H9 (cell line): ENCODE measurements around the gene VSIG10L. TPM values are rescaled to one million over a fixed set of nuclear protein-coding genes. Genes with fewer than 3 reads are reported as not detected.

Experiments used
- DNase-seq: peaks from one replicate; pipeline ENCODE4 v3.0.0-alpha.2; 2017
- H2AFZ ChIP-seq: one replicate; pipeline ENCODE4 v1.6.1; 2013; ENCODE audit warnings: mild to moderate bottlenecking, low read length, control low read depth, moderate library complexity
- H2AK5ac ChIP-seq: 2 replicates; pipeline ENCODE4 v1.6.1; 2013; ENCODE audit warnings: low read length, control low read depth, mixed read lengths; ENCODE audit not compliant: insufficient read length
- H2BK120ac ChIP-seq: one replicate; pipeline ENCODE4 v1.6.1; 2013; ENCODE audit warnings: low read depth, mild to moderate bottlenecking, low read length, control low read depth, inconsistent platforms; ENCODE audit not compliant: poor library complexity, severe bottlenecking
- H2BK12ac ChIP-seq: 2 replicates; pipeline ENCODE4 v1.6.1; 2013; ENCODE audit warnings: low read length, control low read depth, mixed read lengths, low read depth; ENCODE audit not compliant: insufficient read length
- H2BK15ac ChIP-seq: 2 replicates; pipeline ENCODE4 v1.6.1; 2013; ENCODE audit warnings: low read depth, low read length, control low read depth
- H2BK20ac ChIP-seq: one replicate; pipeline ENCODE4 v1.6.1; 2013; ENCODE audit warnings: low read depth, mild to moderate bottlenecking, low read length, control low read depth, inconsistent platforms; ENCODE audit not compliant: poor library complexity, severe bottlenecking
- H2BK5ac ChIP-seq: 2 replicates; pipeline ENCODE4 v1.6.1; 2013; ENCODE audit warnings: low read length, control low read depth, mixed read lengths; ENCODE audit not compliant: insufficient read length
- H3K14ac ChIP-seq: 2 replicates; pipeline ENCODE4 v1.6.1; 2013; ENCODE audit warnings: low read length, control low read depth; ENCODE audit not compliant: insufficient read depth
- H3K18ac ChIP-seq: 2 replicates; pipeline ENCODE4 v1.6.1; 2013; ENCODE audit warnings: low read depth, mild to moderate bottlenecking, mixed read lengths, low read length, control low read depth; ENCODE audit not compliant: insufficient read length
- H3K23ac ChIP-seq: 2 replicates; pipeline ENCODE4 v1.6.1; 2013; ENCODE audit warnings: low read length, control low read depth, mixed read lengths, low read depth; ENCODE audit not compliant: insufficient read length
- H3K23me2 ChIP-seq: 2 replicates; pipeline ENCODE4 v1.6.1; 2013; ENCODE audit warnings: low read depth, mild to moderate bottlenecking, mixed read lengths, low read length, control low read depth; ENCODE audit not compliant: insufficient read length, poor library complexity, severe bottlenecking
- H3K27ac ChIP-seq: 2 replicates; pipeline ENCODE4 v1.5.1; 2013; ENCODE audit warnings: low read length, control low read depth, mixed read lengths, low read depth; ENCODE audit not compliant: insufficient read length
- H3K27me3 ChIP-seq: 2 replicates; pipeline ENCODE4 v1.6.1; 2013; ENCODE audit warnings: low read length, control low read depth, inconsistent platforms; ENCODE audit not compliant: insufficient read depth
- H3K4ac ChIP-seq: 2 replicates; pipeline ENCODE4 v1.6.1; 2013; ENCODE audit warnings: low read depth, mild to moderate bottlenecking, control low read depth, inconsistent platforms, low read length, moderate library complexity
- H3K4me1 ChIP-seq: 2 replicates; pipeline ENCODE4 v1.6.1; 2013; ENCODE audit warnings: low read length, control low read depth, inconsistent platforms; ENCODE audit not compliant: insufficient read depth
- H3K4me2 ChIP-seq: 2 replicates; pipeline ENCODE4 v1.6.1; 2013; ENCODE audit warnings: low read length, control low read depth, mixed read lengths; ENCODE audit not compliant: insufficient read length, insufficient read depth
- H3K56ac ChIP-seq: 2 replicates; pipeline ENCODE4 v1.6.1; 2013; ENCODE audit warnings: low read depth, mild to moderate bottlenecking, mixed read lengths, low read length, control low read depth; ENCODE audit not compliant: insufficient read length
- H3K79me1 ChIP-seq: 2 replicates; pipeline ENCODE4 v1.6.1; 2013; ENCODE audit warnings: low read depth, mild to moderate bottlenecking, moderate library complexity, low read length, control low read depth, inconsistent platforms; ENCODE audit not compliant: insufficient read depth, poor library complexity, severe bottlenecking
- H3K79me2 ChIP-seq: 2 replicates; pipeline ENCODE4 v1.6.1; 2013; ENCODE audit warnings: low read length, control low read depth, inconsistent platforms; ENCODE audit not compliant: insufficient read depth
- H3K9ac ChIP-seq: 2 replicates; pipeline ENCODE4 v1.6.1; 2013; ENCODE audit warnings: low read length, control low read depth, mixed read lengths; ENCODE audit not compliant: insufficient read length; ENCODE audit errors: extremely low read depth
- H3K9me3 ChIP-seq: one replicate; pipeline ENCODE4 v1.6.1; 2013; ENCODE audit warnings: low read depth, low read length, inconsistent platforms; ENCODE audit not compliant: control insufficient read depth
- H3T11ph ChIP-seq: one replicate; pipeline ENCODE4 v1.6.1; 2013; ENCODE audit warnings: mild to moderate bottlenecking, low read length, control low read depth, inconsistent platforms
- H4K20me1 ChIP-seq: one replicate; pipeline ENCODE4 v1.6.1; 2013; ENCODE audit not compliant: control insufficient read depth, insufficient read length, insufficient read depth
- H4K5ac ChIP-seq: 2 replicates; pipeline ENCODE4 v1.6.1; 2013; ENCODE audit warnings: low read depth, mild to moderate bottlenecking, mixed read lengths, low read length, control low read depth; ENCODE audit not compliant: insufficient read length
- H4K8ac ChIP-seq: replicated peaks from 2 replicates; pipeline ENCODE4 v1.6.1; 2013; ENCODE audit warnings: low read length, control low read depth, mixed read lengths, low read depth; ENCODE audit not compliant: insufficient read length
- H4K91ac ChIP-seq: 2 replicates; pipeline ENCODE4 v1.6.1; 2013; ENCODE audit warnings: low read depth, mild to moderate bottlenecking, moderate library complexity, mixed read lengths, low read length, control low read depth; ENCODE audit not compliant: insufficient read length
- H3K27ac Mint-ChIP-seq, 3 experiments: 2 replicates in 2 of 3; 3 replicates in 1 of 3; pipeline ENCODE4 v1.8.0; 2020 to 2021; ENCODE audit warnings: mixed read lengths in 3 of 3, mild to moderate bottlenecking in 1 of 3, moderate library complexity in 1 of 3
- H3K27me3 Mint-ChIP-seq: 2 replicates; pipeline ENCODE4 v1.8.0; 2021; ENCODE audit warnings: low read depth, mild to moderate bottlenecking, moderate library complexity, mixed read lengths
- H3K36me3 Mint-ChIP-seq, 3 experiments: 2 replicates in 2 of 3; 3 replicates in 1 of 3; pipeline ENCODE4 v1.8.0; 2020 to 2021; ENCODE audit warnings: low read depth in 3 of 3, mixed read lengths in 3 of 3; ENCODE audit not compliant: insufficient read depth in 1 of 3
- H3K4me1 Mint-ChIP-seq, 2 experiments: 2 replicates each; pipeline ENCODE4 v1.8.0; 2020; ENCODE audit warnings: mixed read lengths in 2 of 2
- H3K4me3 Mint-ChIP-seq, 2 experiments: 2 replicates in 1 of 2; 3 replicates in 1 of 2; pipeline ENCODE4 v1.8.0; 2020 to 2021; ENCODE audit warnings: mild to moderate bottlenecking in 2 of 2, mixed read lengths in 2 of 2, moderate library complexity in 1 of 2
- H3K9me3 Mint-ChIP-seq, 2 experiments: 2 replicates in 1 of 2; 3 replicates in 1 of 2; pipeline ENCODE4 v1.8.0; 2020; ENCODE audit warnings: mild to moderate bottlenecking in 2 of 2, mixed read lengths in 2 of 2, moderate library complexity in 1 of 2
- CTCF ChIP-seq: fragments of 200-600 bp; sonication (generic); conservative IDR thresholded peaks from 3 replicates; pipeline ENCODE4 v1.8.0; 2021; ENCODE audit warnings: antibody characterized with exemption, mild to moderate bottlenecking
- WGBS: extraction: QIAGEN DNeasy Blood & Tissue Kit; methylation state at CpG from one replicate; pipeline ENCODE4 v1.1.7; 2013; ENCODE audit warnings: missing lambda C conversion rate, low lambda C conversion rate, mixed read lengths; ENCODE audit not compliant: insufficient read length; ENCODE audit errors: extremely low coverage; 5-methylcytosine and 5-hydroxymethylcytosine counted together
- total RNA-seq: library from RNA; stranded (reverse); gene quantifications from 2 replicates; pipeline ENCODE4 v1.2.1, GENCODE V29; 2021

Gene VSIG10L
- total RNA-seq, 1 experiment from 2014 or later, result 5.6 TPM

GRCh38 chr19:51339313-51339686, 2.6 kb downstream of the VSIG10L start:
- peaks cover 5 to 11% (median 9%) of the 10 kb centered on the region in 3 experiments; a peak in 6 of 7 replicates for H3K36me3 Mint-ChIP-seq
- no peak overlapping the region for H4K91ac ChIP-seq
- no peak overlapping the region for H3K27ac ChIP-seq
- no peak overlapping the region for H3K56ac ChIP-seq
- H3K4ac ChIP-seq, result no peak overlapping the region
- H2BK5ac ChIP-seq, result no peak overlapping the region
- H2AK5ac ChIP-seq, result no peak overlapping the region
- peaks cover 6% of the 10 kb centered on the region for H3K23me2 ChIP-seq
- no peak overlapping the region for H2BK15ac ChIP-seq
- H3K79me1 ChIP-seq, result no peaks in the 10 kb centered on the region
- peaks cover 19% of the 10 kb centered on the region for H3K27me3 Mint-ChIP-seq
- H3K18ac ChIP-seq, result no peak overlapping the region
- no peak overlapping the region for H4K5ac ChIP-seq
- H3K9ac ChIP-seq, result no peak overlapping the region
- no peaks in the 10 kb centered on the region; a peak in 1 of 5 replicates for H3K9me3 Mint-ChIP-seq
- H3K4me2 ChIP-seq, result peak overlapping the region; percentile 81
- TF ChIP-seq CTCF, result no peak
- H3K4me1 Mint-ChIP-seq, result peaks cover 23 to 29% of the 10 kb centered on the region in 2 experiments
- no peak overlapping the region for H3K23ac ChIP-seq
- no peaks in the 10 kb centered on the region for H3K9me3 ChIP-seq
- H2BK12ac ChIP-seq, result no peak overlapping the region
- no peak overlapping the region for H2BK20ac ChIP-seq
- H3K14ac ChIP-seq, result no peak overlapping the region
- WGBS, result no CpG with 5 or more reads among the region's 10 CpGs
- peak overlapping the region; percentile 76 for H2AFZ ChIP-seq
- no peaks in the 10 kb centered on the region for H3K27me3 ChIP-seq
- no peaks in the 10 kb centered on the region for H4K20me1 ChIP-seq
- DNase-seq, result peak; percentile 87
- H3K4me3 Mint-ChIP-seq, result peak overlapping the region; percentile 77 to 89
- no peak overlapping the region for H3T11ph ChIP-seq
- H3K27ac Mint-ChIP-seq, result peak overlapping the region; percentile 87 to 98 (median 97); a peak in 6 of 7 replicates
- H2BK120ac ChIP-seq, result no peak overlapping the region
- H3K79me2 ChIP-seq, result no peaks in the 10 kb centered on the region
- no peak overlapping the region for H4K8ac ChIP-seq
- peaks cover 14% of the 10 kb centered on the region for H3K4me1 ChIP-seq
